Hindlimb muscle (tissue), 1 donor: ENCODE measurements around the gene PSMD11. TPM values are rescaled to one million over a fixed set of nuclear protein-coding genes. Genes with fewer than 3 reads are reported as not detected.

Experiments
- DNase-seq: peaks from one replicate; pipeline ENCODE4 v3.0.0-alpha.2; 2013
- polyA plus RNA-seq: library from polyadenylated mRNA; unstranded; fragments of 120-200 nt; gene quantifications from one replicate; pipeline ENCODE4 v1.2.1, GENCODE V29; 2013; ENCODE audit not compliant: insufficient read length

Gene PSMD11
- polyA plus RNA-seq, 1 donor: 56.7 TPM

- DNase-seq: no peak
Measured at GRCh38 chr17:32467949-32468348, 23.6 kb downstream of the PSMD11 start.

- no peak for DNase-seq
Measured at GRCh38 chr17:32470405-32471167, 26.3 kb downstream of the PSMD11 start.

- no peak for DNase-seq
Measured at GRCh38 chr17:32471652-32472051, 27.3 kb downstream of the PSMD11 start.

- DNase-seq: no peak
Measured at GRCh38 chr17:32475258-32475657, 30.9 kb downstream of the PSMD11 start.

- DNase-seq: no peak
Measured at GRCh38 chr17:32477220-32477619, 32.9 kb downstream of the PSMD11 start.

GRCh38 chr17:32479074-32479617 lies 34.8 kb downstream of the PSMD11 start:
- no peak for DNase-seq

GRCh38 chr17:32481193-32481592 lies 36.9 kb downstream of the PSMD11 start:
- no peak for DNase-seq

GRCh38 chr17:32482568-32483320 lies 38.4 kb downstream of the PSMD11 start:
- DNase-seq: no peak

- peak; percentile 82 for DNase-seq
Measured at GRCh38 chr17:32483451-32484019, 39.2 kb downstream of the PSMD11 start.

GRCh38 chr17:32484041-32484461 lies 39.7 kb downstream of the PSMD11 start:
- no peak for DNase-seq

- no peak for DNase-seq
Measured at GRCh38 chr17:32484628-32485027, 40.3 kb downstream of the PSMD11 start.

GRCh38 chr17:32485261-32486110 lies 41.2 kb downstream of the PSMD11 start:
- no peak for DNase-seq

- DNase-seq: peak; percentile 80
Measured at GRCh38 chr17:32486111-32486700, 41.9 kb downstream of the PSMD11 start.

GRCh38 chr17:32486701-32487472 lies 42.6 kb downstream of the PSMD11 start, which contains the start of gene CDK5R1:
CDK5R1 (plus strand) TSS chr17:32486993; CDS start chr17:32487621, 628 bp downstream.
- DNase-seq: peak; percentile 69

- DNase-seq: no peak
Measured at GRCh38 chr17:32487473-32488176, 43.3 kb downstream of the PSMD11 start.

- no peak for DNase-seq
Measured at GRCh38 chr17:32488177-32488542, 43.9 kb downstream of the PSMD11 start.

- no peak for DNase-seq
Measured at GRCh38 chr17:32488604-32489180, 44.4 kb downstream of the PSMD11 start.

- no peak for DNase-seq
Measured at GRCh38 chr17:32489320-32490100, 45.2 kb downstream of the PSMD11 start.

- DNase-seq: no peak
Measured at GRCh38 chr17:32490101-32490482, 45.8 kb downstream of the PSMD11 start.
